Tracheal epithelial cell (primary cell): ENCODE measurements around the gene ZBTB38. TPM values are rescaled to one million over a fixed set of nuclear protein-coding genes. Genes with fewer than 3 reads are reported as not detected.

Experiments
- total RNA-seq: library from RNA; depleted of rRNA; stranded (reverse); fragments of >200 nt; gene quantifications from 2 replicates; pipeline ENCODE4 v1.2.1, GENCODE V29; 2014

Gene ZBTB38, protein sequence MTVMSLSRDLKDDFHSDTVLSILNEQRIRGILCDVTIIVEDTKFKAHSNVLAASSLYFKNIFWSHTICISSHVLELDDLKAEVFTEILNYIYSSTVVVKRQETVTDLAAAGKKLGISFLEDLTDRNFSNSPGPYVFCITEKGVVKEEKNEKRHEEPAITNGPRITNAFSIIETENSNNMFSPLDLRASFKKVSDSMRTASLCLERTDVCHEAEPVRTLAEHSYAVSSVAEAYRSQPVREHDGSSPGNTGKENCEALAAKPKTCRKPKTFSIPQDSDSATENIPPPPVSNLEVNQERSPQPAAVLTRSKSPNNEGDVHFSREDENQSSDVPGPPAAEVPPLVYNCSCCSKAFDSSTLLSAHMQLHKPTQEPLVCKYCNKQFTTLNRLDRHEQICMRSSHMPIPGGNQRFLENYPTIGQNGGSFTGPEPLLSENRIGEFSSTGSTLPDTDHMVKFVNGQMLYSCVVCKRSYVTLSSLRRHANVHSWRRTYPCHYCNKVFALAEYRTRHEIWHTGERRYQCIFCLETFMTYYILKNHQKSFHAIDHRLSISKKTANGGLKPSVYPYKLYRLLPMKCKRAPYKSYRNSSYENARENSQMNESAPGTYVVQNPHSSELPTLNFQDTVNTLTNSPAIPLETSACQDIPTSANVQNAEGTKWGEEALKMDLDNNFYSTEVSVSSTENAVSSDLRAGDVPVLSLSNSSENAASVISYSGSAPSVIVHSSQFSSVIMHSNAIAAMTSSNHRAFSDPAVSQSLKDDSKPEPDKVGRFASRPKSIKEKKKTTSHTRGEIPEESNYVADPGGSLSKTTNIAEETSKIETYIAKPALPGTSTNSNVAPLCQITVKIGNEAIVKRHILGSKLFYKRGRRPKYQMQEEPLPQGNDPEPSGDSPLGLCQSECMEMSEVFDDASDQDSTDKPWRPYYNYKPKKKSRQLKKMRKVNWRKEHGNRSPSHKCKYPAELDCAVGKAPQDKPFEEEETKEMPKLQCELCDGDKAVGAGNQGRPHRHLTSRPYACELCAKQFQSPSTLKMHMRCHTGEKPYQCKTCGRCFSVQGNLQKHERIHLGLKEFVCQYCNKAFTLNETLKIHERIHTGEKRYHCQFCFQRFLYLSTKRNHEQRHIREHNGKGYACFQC (N-terminal part only)
- 63.3 and 86.8 TPM in 2 replicates for total RNA-seq

GRCh38 chr3:141368062-141368924 is at the start of gene ZBTB38:
ZBTB38 (plus strand) TSS chr3:141368504; CDS start chr3:141442389, 73,885 bp downstream.

Other genes with a start within 250 kb of the ZBTB38 start
- 8.7 and 13.4 TPM in 2 replicates for gene PXYLP1, start 136.7 kb upstream of the ZBTB38 start, total RNA-seq
- gene RASA2, start 118.5 kb downstream of the ZBTB38 start, total RNA-seq, result 12.6 and 15.4 TPM in 2 replicates